ENCODE measurements around the gene CYS1. TPM values are rescaled to one million over a fixed set of nuclear protein-coding genes. Genes with fewer than 3 reads are reported as not detected.

The CYS1 gene
- total RNA-seq, 1 experiment from 2014 or later: 1.2 TPM

GRCh38 chr2:10043906-10044601 is 36.2 kb downstream of the CYS1 start (continued):
- TF ChIP-seq, protein P1, sequence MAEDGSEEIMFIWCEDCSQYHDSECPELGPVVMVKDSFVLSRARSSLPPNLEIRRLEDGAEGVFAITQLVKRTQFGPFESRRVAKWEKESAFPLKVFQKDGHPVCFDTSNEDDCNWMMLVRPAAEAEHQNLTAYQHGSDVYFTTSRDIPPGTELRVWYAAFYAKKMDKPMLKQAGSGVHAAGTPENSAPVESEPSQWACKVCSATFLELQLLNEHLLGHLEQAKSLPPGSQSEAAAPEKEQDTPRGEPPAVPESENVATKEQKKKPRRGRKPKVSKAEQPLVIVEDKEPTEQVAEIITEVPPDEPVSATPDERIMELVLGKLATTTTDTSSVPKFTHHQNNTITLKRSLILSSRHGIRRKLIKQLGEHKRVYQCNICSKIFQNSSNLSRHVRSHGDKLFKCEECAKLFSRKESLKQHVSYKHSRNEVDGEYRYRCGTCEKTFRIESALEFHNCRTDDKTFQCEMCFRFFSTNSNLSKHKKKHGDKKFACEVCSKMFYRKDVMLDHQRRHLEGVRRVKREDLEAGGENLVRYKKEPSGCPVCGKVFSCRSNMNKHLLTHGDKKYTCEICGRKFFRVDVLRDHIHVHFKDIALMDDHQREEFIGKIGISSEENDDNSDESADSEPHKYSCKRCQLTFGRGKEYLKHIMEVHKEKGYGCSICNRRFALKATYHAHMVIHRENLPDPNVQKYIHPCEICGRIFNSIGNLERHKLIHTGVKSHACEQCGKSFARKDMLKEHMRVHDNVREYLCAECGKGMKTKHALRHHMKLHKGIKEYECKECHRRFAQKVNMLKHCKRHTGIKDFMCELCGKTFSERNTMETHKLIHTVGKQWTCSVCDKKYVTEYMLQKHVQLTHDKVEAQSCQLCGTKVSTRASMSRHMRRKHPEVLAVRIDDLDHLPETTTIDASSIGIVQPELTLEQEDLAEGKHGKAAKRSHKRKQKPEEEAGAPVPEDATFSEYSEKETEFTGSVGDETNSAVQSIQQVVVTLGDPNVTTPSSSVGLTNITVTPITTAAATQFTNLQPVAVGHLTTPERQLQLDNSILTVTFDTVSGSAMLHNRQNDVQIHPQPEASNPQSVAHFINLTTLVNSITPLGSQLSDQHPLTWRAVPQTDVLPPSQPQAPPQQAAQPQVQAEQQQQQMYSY (CRISPR knock-in tag; IDR thresholded peaks at IDR 0.05): peak; percentile 14; the same call in 1 of the 2 replicates
- TF ChIP-seq ZNF425 (CRISPR knock-in tag; conservative IDR thresholded peaks at IDR 0.05) (no peak), TEAD4 (CRISPR knock-in tag; IDR thresholded peaks at IDR 0.05) (no peak), CREB1 (CRISPR knock-in tag; IDR thresholded peaks at IDR 0.05) (peak; percentile 58; the same call in 1 of the 2 replicates), ZNF671 (CRISPR knock-in tag; IDR thresholded peaks at IDR 0.05) (no peak), GABPB1 (CRISPR knock-in tag; IDR thresholded peaks at IDR 0.05) (peak; percentile 76), KAT7 (CRISPR knock-in tag; IDR thresholded peaks at IDR 0.05; ENCODE audit: borderline replicate concordance) (no peak), MLX (CRISPR knock-in tag; IDR thresholded peaks at IDR 0.05) (no peak; the same call in 1 of the 2 replicates), ESRRA (CRISPR knock-in tag; IDR thresholded peaks at IDR 0.05; ENCODE audit: borderline replicate concordance) (peak; percentile 18; the same call in 1 of the 2 replicates), E2F4 (CRISPR knock-in tag; IDR thresholded peaks at IDR 0.05; ENCODE audit: borderline replicate concordance, low read depth) (peak; percentile 94), JUN (CRISPR knock-in tag; IDR thresholded peaks at IDR 0.05) (peak; percentile 40; the same call in 1 of the 2 replicates), ZBTB21 (CRISPR knock-in tag; IDR thresholded peaks at IDR 0.05; ENCODE audit: borderline replicate concordance) (peak; percentile 95), NR3C1 (CRISPR knock-in tag; conservative IDR thresholded peaks at IDR 0.05; ENCODE audit: low read depth) (no peak), NR1H2 (CRISPR knock-in tag; IDR thresholded peaks at IDR 0.05) (no peak), ZNF281 (CRISPR knock-in tag; IDR thresholded peaks at IDR 0.05) (peak; percentile 83; the same call in 1 of the 2 replicates), MYBL2 (CRISPR knock-in tag; IDR thresholded peaks at IDR 0.05) (peak; percentile 89), CREM (CRISPR knock-in tag; IDR thresholded peaks at IDR 0.05) (0 out of 2 replicates have a peak, but pooled peaks have one; percentile 49)
- TF ChIP-seq, protein P2, sequence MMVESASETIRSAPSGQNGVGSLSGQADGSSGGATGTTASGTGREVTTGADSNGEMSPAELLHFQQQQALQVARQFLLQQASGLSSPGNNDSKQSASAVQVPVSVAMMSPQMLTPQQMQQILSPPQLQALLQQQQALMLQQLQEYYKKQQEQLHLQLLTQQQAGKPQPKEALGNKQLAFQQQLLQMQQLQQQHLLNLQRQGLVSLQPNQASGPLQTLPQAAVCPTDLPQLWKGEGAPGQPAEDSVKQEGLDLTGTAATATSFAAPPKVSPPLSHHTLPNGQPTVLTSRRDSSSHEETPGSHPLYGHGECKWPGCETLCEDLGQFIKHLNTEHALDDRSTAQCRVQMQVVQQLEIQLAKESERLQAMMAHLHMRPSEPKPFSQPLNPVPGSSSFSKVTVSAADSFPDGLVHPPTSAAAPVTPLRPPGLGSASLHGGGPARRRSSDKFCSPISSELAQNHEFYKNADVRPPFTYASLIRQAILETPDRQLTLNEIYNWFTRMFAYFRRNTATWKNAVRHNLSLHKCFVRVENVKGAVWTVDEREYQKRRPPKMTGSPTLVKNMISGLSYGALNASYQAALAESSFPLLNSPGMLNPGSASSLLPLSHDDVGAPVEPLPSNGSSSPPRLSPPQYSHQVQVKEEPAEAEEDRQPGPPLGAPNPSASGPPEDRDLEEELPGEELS (CRISPR knock-in tag; IDR thresholded peaks at IDR 0.05): peak; percentile 79
- TF ChIP-seq, protein P3, sequence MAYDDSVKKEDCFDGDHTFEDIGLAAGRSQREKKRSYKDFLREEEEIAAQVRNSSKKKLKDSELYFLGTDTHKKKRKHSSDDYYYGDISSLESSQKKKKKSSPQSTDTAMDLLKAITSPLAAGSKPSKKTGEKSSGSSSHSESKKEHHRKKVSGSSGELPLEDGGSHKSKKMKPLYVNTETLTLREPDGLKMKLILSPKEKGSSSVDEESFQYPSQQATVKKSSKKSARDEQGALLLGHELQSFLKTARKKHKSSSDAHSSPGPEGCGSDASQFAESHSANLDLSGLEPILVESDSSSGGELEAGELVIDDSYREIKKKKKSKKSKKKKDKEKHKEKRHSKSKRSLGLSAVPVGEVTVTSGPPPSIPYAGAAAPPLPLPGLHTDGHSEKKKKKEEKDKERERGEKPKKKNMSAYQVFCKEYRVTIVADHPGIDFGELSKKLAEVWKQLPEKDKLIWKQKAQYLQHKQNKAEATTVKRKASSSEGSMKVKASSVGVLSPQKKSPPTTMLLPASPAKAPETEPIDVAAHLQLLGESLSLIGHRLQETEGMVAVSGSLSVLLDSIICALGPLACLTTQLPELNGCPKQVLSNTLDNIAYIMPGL (CRISPR knock-in tag; IDR thresholded peaks at IDR 0.05): 0 out of 2 replicates have a peak, but pooled peaks have one; percentile 13
- TF ChIP-seq, protein P4, sequence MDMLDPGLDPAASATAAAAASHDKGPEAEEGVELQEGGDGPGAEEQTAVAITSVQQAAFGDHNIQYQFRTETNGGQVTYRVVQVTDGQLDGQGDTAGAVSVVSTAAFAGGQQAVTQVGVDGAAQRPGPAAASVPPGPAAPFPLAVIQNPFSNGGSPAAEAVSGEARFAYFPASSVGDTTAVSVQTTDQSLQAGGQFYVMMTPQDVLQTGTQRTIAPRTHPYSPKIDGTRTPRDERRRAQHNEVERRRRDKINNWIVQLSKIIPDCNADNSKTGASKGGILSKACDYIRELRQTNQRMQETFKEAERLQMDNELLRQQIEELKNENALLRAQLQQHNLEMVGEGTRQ (CRISPR knock-in tag; IDR thresholded peaks at IDR 0.05): peak; percentile 51; the same call in 1 of the 2 replicates
